Esophagus muscularis mucosa (tissue), 3 donors: ENCODE data around the gene ROBO2.

Experiments used
- CTCF ChIP-seq, 3 experiments: fragments of 200-600 bp in 2 of 3; fragments of 450-650 bp in 1 of 3; sonication (generic) in 2 of 3; IDR thresholded peaks; one replicate each; pipeline ENCODE4 v1.5.1; 2017 to 2019; ENCODE audit warnings: antibody characterized with exemption in 3 of 3, mild to moderate bottlenecking in 2 of 3, moderate library complexity in 1 of 3
- POLR2AphosphoS5 ChIP-seq, 2 donors: sonication (generic); formaldehyde crosslinking; IDR thresholded peaks; one replicate each; pipeline ENCODE4 v1.6.1; 2017; ENCODE audit warnings: antibody characterized with exemption in 2 of 2

GRCh38 chr3:77466562-77467115 lies 426.7 kb downstream of the ROBO2 start:
- no peak for TF ChIP-seq CTCF (IDR thresholded peaks at IDR 0.05)
- no peak for TF ChIP-seq POLR2AphosphoS5 (IDR thresholded peaks at IDR 0.05)
